HG03280 (cell line): ENCODE data around the gene NPIPA5.
"Not testable (repeated sequence)": the region's sequence is repeated elsewhere in the genome, so short reads cannot be mapped to it uniquely, and the experiment has no call there.

Experiments
- ATAC-seq: cut with Tn5 transposase; IDR thresholded peaks from one replicate; pipeline ENCODE4 v1.9.1; 2021; ENCODE audit warnings: mild to moderate bottlenecking, moderate library complexity; ENCODE audit not compliant: unreplicated experiment

Gene NPIPA5

DNA sequence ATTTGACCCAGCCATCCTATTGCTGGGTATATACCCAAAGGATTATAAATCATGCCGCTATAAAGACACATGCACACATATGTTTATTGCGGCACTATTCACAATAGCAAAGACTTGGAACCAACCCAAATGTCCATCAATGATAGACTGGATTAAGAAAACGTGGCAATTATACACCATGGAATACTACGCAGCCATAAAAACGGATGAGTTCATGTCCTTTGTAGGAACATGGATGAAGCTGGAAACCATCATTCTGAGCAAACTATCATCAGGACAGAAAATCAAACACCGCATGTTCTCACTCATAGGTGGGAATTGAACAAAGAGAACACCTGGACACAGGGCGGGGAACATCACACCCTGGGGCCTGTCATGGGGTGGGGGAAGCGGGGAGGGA, 14.9 kb upstream of the NPIPA5 start:
- not testable (repeated sequence) for ATAC-seq

- ATAC-seq = not testable (repeated sequence)
These were observed 11.8 kb upstream of the NPIPA5 start for GRCh38 chr16:15389916-15390315.

GRCh38 chr16:15388060-15388459, 10.0 kb upstream of the NPIPA5 start:
- ATAC-seq = not testable (repeated sequence)

- ATAC-seq = not testable (repeated sequence)
These were observed 4.7 kb upstream of the NPIPA5 start for GRCh38 chr16:15382810-15383209.

GRCh38 chr16:15357495-15357894, 20.6 kb downstream of the NPIPA5 start:
- not testable (repeated sequence) for ATAC-seq

GRCh38 chr16:15354846-15355245, 23.2 kb downstream of the NPIPA5 start:
- ATAC-seq = not testable (repeated sequence)

- ATAC-seq = not testable (repeated sequence)
These were observed 25.2 kb downstream of the NPIPA5 start for GRCh38 chr16:15352852-15353251.

GRCh38 chr16:15351745-15352144, 26.3 kb downstream of the NPIPA5 start:
- not testable (repeated sequence) for ATAC-seq

DNA sequence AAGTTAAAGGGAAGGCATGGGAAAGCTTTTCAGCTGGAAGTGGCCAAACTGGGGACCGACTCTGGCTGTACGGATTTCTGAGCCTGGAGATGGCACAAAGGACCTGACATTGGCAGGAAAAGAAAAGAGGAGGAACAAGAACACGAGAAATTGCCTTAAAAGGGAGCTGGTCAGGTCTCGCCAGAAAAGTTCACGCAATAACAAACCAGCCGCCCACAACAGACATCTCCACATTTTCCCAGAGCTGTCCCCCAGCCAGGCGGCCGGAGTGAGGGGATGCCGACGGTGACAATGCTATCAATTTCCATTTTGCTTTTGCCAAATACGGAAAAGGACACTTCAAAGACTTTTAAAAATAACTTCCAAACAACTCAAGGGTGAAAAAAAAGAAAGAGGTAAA, 26.8 kb downstream of the NPIPA5 start:
- not testable (repeated sequence) for ATAC-seq

- ATAC-seq = not testable (repeated sequence)
These were observed 29.4 kb downstream of the NPIPA5 start for GRCh38 chr16:15348721-15349120.

DNA sequence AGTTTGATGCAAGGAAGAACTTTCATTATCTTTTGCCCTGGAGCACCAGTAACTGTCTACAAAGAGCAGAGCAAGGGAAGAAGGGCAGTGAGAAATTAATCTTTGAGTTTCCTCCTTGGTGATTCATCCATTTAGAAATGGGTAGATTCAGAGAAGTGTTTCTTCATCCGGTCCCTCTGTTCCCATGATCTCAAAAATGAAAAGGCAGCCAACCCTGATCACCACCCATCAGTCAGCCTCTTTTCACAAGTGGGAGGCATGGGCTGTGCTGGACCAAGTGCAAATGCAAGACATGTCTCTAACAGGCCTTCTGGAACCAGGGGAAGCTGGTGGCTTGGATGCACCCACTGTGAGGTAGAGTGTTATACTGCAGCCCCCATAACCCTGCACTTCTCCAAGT, 35.8 kb downstream of the NPIPA5 start:
- ATAC-seq = not testable (repeated sequence)

- ATAC-seq = not testable (repeated sequence)
These were observed 39.1 kb downstream of the NPIPA5 start for GRCh38 chr16:15338986-15339385.

DNA sequence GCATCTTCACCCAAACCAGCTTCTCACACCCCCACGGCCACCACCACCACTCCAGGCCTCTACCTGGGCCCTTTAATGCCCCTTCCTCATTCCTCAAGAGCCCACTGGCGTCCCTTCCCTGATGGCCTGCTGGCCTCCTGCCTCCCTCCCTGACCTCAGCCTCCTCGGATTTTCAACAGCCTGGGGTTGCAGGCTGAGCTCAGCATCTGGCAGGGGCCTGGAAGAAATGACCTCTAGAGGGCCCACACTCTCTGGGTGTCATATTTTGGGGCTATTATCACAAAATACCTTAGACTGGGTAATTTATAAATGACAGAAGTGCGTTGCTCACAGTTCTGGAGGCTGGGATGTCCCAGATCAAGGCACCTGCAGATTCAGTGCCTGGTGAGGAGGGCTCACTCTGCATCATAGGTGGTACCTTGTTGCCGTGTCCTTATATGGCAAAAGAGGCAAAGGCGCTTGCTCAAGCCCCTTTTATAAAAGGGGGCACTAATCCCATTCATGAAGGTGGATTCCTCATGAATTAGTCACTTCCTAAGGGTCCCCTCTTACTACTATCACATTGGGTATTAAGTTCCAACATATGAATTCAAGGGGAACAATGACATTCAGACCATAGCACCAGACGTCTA, 40.0 kb downstream of the NPIPA5 start:
- ATAC-seq = not testable (repeated sequence)

DNA sequence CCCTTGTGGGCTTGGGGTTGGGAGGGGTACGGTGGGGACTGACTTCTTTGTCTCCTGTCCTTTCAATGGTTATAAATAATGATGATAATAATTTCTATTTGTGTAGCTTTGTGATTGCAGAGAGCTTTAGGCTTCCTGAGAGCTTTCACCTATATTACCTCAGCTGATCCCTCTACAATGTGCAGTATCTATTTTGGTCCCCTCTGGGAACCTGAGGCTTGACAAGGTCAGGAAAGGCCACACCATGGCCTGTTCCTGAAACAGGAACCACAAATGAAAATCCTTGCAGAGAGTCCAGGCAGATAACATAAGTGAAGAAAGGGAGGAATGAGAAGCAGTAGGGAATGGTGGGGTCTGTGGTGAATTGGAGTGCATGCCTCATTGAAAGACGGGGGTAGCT, 42.5 kb downstream of the NPIPA5 start:
- ATAC-seq = not testable (repeated sequence)

GRCh38 chr16:15333969-15334368, 44.1 kb downstream of the NPIPA5 start:
- ATAC-seq = not testable (repeated sequence)

GRCh38 chr16:15330978-15331377, 47.1 kb downstream of the NPIPA5 start:
- not testable (repeated sequence) for ATAC-seq

GRCh38 chr16:15324954-15325353, 53.1 kb downstream of the NPIPA5 start:
- not testable (repeated sequence) for ATAC-seq

DNA sequence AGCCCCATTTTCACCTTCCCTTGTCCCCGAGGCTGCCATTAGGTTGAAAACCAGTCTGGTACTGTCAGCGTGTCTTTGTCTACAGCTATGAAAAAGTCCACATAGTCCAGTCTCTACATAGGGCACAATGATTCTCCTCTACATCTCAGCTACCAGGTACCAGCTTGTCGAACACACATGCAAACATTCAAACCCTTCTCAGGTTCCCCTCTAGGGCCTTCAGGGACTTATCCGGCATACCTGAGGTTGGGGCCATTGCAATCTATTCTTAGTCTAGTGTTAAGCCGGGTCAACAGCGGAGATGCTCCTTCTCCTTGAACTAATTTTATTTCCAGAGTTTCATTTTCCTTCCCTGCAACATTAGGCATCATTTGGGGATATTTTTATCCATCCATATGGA, 54.7 kb downstream of the NPIPA5 start:
- not testable (repeated sequence) for ATAC-seq

- ATAC-seq = not testable (repeated sequence)
These were observed 56.9 kb downstream of the NPIPA5 start for GRCh38 chr16:15321221-15321620.

DNA sequence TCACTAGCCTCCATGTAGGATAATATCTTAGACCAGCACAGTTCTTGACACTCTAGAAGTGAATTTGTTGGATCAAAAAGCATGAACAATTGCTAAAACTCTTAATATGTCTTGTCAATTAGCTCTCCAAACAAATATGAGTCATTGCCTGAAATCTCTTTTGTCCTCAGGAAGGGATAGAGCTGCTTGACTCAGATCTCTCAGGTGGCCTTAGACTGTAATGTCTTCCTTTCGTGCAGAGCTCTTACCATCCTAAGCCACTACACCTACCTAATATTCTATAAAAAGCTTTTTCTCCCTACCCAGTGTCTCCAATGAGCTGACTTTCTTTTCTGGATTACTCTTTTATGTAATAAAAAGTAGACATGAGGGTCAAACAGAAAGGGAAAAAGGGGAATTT, 63.5 kb downstream of the NPIPA5 start:
- not testable (repeated sequence) for ATAC-seq
